ENCODE data around the gene ERCC5.

ERCC5 gene

DNA sequence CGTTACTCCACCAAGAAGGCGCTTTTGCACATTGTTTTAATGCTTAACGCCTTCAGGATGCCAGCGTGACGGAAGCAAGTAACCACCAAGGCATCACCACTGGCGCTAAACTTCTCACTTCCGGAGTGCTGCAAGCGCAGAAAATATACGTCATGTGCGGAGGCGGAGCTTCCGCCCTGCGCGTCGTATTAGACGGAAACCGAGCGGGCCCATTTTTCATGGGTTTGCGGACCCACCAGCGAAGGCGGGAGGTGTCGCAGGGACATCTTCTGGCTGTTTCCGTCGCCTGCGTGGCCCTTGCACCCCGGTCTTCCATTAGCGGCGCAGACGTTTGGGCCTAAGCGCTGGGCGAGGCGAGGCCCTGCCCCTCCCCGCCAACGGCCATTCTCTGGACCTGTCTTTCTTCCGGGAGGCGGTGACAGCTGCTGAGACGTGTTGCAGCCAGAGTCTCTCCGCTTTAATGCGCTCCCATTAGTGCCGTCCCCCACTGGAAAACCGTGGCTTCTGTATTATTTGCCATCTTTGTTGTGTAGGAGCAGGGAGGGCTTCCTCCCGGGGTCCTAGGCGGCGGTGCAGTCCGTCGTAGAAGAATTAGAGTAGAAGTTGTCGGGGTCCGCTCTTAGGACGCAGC lies at the start of gene ERCC5:
Gene ERCC5, plus strand, starts transcription at position 403 of the 631 bp plus-strand sequence. CDS start 235 bp downstream, outside the sequence.
- peak; percentile 98 to 99 for DNase-seq

DNA sequence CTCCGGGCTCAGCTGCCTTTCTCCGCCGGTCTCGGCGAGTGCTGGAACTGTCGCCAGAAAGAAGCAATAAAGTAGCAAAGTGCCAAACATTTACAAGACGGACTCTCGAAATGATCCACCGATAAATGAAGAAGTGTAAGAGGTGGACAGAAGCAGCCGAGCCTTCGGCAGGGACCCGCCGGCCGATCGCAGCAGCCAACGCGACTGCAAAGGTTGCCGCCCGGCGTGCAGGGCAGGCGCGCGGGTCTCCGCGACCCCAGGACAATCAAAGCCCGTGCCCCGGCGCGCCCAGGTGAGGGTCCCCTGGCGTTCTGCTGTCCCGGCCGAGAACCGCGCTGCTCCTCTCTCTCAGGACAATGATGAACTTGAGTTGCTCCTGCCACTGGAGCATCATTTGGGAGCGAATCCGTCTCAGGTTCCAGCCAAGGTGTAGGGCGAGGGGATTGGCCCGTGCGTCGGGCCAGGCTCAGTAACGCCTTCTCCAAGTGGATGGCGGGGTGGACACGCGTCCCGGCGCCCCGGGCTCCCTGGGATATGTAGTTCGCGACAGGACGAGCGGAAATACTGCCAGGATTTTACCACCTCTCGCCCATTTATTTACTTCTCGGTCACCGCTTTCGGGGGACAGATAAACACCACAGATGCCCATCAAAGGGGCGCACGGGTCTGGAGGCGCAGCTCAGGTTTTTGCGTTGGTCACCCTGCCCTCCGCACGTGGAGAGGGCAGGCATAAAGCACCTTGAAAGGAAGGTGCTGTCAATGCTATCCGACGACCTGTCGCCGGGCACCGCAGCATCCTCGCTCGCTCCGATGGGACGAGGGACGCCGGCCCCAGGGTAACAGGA lies 47.0 kb upstream of the ERCC5 start, which contains the start of the genes BIVM and POGLUT2:
Gene BIVM, plus strand, starts transcription at position 539 of the 845 bp plus-strand sequence. CDS start 8,149 bp downstream, outside the sequence.
Gene POGLUT2, minus strand, starts transcription at position 396 of the 845 bp plus-strand sequence. Its CDS starts 306 bp downstream, at position 90.
- peak; percentile 97 to 99 for DNase-seq

GRCh38 chr13:102799426-102800144 lies 46.2 kb upstream of the ERCC5 start:
- peak in 1 of 2 experiments; percentile 28 for DNase-seq

DNA sequence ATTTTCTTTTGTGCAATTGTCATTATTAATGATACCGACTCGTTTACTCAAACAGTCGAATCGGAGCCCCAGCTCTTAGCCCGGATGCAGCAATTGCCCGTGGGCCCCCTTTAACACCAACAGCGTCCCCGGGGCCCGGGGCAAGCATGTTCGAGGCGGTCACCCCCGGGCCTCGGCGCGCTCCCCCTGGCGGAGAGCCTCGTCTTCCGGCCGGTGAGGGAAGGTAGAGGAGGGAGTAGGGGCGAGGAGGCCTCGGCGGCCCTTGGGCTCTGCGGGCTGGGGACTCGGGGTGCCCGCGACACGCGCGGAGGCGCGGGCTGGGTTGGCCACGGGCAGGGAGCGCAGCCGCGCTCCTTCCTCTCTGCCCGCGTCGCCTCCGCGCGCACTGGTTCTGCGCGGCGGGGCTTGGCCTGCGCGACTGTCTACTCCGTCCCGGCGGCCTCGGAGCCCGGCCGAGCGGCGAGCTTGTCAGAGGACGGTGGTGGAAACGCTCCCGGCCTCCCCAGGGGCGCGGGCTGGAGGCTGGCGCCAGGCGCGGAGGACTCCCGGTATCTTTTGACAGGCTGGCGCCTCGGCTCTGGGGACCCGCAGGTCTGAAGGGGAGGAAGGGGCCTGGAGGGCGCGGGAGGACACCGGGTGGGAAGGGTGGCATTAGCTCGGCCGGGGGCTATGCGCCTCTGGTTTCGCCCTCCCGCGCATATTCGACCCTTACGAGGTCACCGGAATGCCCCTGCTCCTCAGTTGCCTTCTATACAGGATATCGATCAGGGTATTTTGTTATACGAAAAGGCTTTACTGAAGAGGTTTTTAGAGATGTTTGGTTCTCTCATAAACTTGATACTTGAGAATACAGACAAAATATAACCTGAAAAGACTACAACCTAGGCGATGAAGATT lies 45.4 kb upstream of the ERCC5 start:
- DNase-seq, result peak; percentile 87 to 91

- DNase-seq, result no peak
Measured at GRCh38 chr13:102805680-102806079, 40.2 kb upstream of the ERCC5 start.

DNA sequence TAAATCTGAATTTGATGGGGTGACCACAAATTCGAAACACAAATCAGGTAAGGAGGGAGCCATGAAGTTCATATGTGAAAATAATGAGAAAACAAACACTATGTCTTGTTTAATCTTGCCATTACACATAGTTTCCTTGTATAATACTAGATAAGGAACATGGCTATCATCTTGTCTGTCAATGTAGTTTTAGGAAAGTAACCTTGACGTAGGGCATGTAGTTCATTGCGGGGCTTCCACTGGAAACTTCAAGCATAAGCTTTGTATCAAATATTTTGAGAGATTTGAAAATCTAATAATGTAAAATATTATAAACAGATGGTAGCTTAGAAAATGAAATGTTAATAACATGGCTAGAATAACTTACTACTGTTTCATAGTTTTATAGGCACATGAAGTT lies 38.1 kb upstream of the ERCC5 start:
- DNase-seq, result no peak

DNA sequence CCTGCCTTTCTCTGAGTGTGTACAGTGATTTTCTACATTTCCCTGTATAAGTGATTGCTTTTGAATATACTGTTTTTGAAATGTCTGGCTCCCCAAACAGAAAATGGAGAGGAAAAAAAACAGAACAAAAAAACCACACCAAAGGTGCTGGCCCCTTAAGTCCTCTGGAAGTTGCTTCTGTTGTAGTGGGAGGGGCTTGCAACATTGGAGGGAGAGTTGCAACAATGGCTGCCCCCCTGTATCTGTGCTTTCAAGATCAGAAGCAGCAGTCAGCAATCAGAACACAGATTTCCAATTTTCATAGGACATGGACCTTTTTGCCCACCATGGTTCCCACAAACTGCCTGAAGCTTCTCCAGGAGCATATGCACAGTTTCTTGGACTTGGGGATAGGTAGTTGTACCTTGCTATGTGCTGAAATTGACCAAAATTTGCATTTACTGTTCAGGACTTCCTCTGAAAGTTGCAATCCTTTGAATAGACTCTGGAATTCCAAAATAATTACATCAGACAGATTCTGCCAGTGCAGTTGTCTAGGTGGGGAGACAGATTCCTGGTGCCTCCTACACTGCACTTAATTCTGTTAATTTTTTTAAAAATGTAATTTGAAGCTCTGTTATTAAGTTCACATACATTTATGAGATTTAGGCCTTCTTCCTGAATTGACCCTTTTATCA lies 33.1 kb upstream of the ERCC5 start:
- DNase-seq, result no peak

- no peak for DNase-seq
Measured at GRCh38 chr13:102814025-102814607, 31.7 kb upstream of the ERCC5 start.

DNA sequence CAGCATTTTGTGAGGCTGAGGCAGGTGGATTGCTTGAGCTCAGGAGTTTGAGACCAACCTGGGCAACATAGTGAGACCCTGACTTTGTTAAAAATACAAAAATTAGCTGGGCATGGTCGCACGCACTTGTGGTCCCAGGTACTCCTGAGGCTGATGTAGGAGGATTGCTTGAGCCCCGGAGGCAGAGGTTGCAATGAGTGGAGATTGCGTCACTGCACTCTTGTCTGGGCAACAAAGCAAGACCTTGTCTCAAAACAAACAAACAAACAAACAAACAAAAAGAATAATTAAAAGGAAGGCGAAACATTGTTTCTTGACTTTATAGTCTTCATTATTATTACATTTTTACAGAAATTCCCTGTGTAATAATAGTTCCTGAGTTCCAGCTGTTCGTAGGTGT lies 31.0 kb upstream of the ERCC5 start:
- DNase-seq, result no peak

GRCh38 chr13:102815788-102816187 lies 30.0 kb upstream of the ERCC5 start:
- no peak for DNase-seq

- DNase-seq, result no peak
Measured at GRCh38 chr13:102816708-102817107, 29.1 kb upstream of the ERCC5 start.

DNA sequence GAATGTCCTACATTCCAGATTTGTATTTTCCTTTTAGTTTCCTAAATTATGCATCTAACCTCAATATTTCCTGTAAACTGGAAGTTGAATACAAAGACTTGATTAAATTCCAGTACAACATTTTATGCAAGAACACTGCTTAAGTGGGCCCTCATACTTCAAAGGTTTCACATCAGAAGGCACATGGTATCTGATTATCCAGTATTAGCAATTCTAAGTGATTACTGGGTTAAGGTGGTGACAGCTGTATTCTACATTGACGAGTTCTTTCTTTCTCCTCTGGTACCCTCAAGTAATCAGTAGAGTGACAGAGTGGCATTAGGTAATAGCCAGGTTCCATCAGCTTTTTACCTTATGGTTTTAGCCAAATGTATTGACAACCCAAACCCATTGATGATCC lies 28.6 kb upstream of the ERCC5 start:
- no peak for DNase-seq

DNA sequence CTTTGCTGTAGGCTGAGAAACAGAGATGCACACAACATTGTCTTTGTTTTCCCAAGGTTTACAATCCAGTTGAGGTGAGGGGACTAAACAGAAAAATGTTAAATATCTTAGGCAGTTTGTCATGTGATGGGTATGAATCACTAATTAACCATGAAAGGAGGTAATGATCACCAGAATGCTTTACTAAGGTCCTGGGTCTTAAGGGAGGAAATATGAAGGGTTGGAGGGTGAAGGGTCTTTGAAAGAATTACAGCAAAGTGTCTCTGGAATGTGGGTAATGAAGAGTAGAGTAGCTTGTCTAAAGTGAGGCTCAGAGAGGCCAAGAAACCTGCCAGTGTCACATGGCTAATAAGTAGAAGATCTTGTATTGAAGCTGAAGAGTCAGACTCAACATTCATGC lies 27.9 kb upstream of the ERCC5 start:
- no peak for DNase-seq

- DNase-seq, result no peak
Measured at GRCh38 chr13:102825400-102825799, 20.4 kb upstream of the ERCC5 start.

DNA sequence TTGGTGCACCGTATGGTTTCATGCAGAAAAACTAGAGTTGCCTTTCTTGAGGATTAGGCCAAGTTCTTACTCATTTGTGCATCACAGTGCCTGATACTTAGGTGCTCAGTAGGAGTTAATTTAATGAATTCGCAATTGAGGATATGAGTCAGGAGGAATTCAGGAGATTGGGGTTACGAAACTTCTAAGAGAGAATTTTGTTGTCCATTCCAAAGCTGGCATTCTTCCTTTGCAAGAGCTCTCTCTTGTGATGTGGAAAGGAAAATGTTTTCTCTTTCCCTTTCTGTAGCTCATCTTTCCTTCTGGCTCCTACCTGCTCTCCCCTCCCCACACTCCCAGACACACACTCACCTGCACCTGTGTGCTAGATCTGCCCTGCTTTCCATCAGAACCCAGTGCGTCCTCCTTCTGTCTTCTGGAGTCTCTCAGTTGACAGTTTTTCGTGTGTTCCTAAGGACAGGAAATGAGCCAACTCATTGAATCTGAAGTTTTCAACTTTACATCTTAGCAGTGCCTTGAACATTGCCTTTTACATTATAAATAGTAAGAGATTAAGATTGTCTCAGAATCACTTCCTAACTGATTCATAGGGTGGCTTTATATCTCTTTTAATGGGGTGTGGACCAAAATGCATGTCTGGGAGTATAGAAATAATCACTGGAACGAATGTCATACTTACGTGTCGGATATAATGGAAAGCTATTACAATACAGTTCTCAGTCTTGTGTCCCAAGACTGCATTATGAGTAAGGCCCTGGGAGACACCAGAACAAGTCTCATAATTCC lies 19.7 kb upstream of the ERCC5 start:
- DNase-seq, result no peak

DNA sequence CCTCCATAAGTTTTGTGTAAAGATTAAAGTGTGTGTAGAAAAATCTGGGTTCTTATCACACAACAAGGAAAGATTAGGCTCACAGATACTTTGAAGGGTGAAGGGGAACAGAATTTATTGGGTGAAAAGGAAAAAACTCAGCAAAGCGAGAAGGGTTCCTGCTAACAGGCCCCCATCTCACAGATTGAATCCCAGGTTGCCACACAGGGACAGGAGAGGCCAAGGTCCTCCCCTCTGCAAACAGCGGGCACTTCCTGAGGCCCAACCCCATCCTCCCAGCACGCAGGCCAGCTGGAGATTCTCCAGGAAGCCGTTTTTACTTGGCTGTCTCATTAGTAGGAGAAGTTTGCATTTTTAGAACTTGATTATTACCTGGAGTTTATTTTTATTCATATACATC lies 15.2 kb upstream of the ERCC5 start:
- DNase-seq, result no peak

DNA sequence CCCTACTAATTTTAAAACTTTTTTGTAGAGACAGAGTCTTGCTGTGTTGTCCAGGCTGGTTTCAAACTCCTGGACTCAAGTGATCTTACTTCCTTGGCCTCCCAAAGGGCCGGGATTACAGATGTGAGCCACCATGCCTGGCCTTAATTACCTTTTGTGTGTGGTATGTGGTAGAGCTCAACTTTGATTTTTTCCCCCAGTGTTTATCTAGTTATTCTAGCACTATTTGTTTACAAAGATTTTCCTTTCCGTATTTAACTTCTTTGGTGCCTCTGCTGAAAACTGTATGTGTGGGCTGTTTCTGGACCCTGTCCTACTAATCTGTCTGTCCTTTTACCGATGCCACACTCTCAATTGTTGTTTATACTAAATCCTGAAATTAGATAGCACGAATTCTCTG lies 9.4 kb upstream of the ERCC5 start:
- DNase-seq, result no peak

DNA sequence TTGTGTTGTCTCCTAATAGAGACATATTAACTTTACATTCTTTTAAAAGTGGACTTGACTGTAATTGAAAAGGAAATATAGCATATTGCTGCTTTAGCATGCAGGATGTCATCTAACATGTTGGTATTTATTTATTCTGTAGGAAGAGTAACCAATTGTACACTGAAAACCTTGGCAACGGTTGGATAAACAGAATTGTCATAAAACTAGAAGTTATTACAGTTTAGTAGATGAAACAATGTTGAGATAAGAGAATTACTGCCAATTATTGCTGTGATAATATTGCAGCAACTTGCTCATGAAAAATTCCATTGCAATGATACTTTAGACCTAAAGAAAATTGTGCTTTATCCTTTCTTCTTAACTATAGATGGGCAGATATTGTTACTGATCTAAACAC lies 7.6 kb upstream of the ERCC5 start:
- no peak for DNase-seq

- DNase-seq, result no peak
Measured at GRCh38 chr13:102838982-102839381, 6.8 kb upstream of the ERCC5 start.

- DNase-seq, result no peak
Measured at GRCh38 chr13:102839462-102839861, 6.4 kb upstream of the ERCC5 start.

GRCh38 chr13:102845289-102845629 lies 573 bp upstream of the ERCC5 start:
- no peak for DNase-seq

Measured in SHP77 (cell line).